ENCODE results near the gene ZFHX2. TPM values are rescaled to one million over a fixed set of nuclear protein-coding genes. Genes with fewer than 3 reads are reported as not detected.
A peak's percentile ranks its signal among the peaks of the same experiment; 100 is the strongest.

Gene ZFHX2
- total and polyA plus RNA-seq, 2 of the 13 experiments (the other 11 are each of a cell fraction or from before 2014, with no cell fraction given) = 0.17 to 0.44 TPM

- TF ChIP-seq, protein P1, sequence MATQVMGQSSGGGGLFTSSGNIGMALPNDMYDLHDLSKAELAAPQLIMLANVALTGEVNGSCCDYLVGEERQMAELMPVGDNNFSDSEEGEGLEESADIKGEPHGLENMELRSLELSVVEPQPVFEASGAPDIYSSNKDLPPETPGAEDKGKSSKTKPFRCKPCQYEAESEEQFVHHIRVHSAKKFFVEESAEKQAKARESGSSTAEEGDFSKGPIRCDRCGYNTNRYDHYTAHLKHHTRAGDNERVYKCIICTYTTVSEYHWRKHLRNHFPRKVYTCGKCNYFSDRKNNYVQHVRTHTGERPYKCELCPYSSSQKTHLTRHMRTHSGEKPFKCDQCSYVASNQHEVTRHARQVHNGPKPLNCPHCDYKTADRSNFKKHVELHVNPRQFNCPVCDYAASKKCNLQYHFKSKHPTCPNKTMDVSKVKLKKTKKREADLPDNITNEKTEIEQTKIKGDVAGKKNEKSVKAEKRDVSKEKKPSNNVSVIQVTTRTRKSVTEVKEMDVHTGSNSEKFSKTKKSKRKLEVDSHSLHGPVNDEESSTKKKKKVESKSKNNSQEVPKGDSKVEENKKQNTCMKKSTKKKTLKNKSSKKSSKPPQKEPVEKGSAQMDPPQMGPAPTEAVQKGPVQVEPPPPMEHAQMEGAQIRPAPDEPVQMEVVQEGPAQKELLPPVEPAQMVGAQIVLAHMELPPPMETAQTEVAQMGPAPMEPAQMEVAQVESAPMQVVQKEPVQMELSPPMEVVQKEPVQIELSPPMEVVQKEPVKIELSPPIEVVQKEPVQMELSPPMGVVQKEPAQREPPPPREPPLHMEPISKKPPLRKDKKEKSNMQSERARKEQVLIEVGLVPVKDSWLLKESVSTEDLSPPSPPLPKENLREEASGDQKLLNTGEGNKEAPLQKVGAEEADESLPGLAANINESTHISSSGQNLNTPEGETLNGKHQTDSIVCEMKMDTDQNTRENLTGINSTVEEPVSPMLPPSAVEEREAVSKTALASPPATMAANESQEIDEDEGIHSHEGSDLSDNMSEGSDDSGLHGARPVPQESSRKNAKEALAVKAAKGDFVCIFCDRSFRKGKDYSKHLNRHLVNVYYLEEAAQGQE (IDR thresholded peaks at IDR 0.05; ENCODE audit: borderline replicate concordance in 1 of 2, low read depth in 1 of 2, low read length in 2 of 2) = peak in 1 of 2 experiments; percentile 25; a peak in 1 of 4 replicates
- TF ChIP-seq, protein P2, sequence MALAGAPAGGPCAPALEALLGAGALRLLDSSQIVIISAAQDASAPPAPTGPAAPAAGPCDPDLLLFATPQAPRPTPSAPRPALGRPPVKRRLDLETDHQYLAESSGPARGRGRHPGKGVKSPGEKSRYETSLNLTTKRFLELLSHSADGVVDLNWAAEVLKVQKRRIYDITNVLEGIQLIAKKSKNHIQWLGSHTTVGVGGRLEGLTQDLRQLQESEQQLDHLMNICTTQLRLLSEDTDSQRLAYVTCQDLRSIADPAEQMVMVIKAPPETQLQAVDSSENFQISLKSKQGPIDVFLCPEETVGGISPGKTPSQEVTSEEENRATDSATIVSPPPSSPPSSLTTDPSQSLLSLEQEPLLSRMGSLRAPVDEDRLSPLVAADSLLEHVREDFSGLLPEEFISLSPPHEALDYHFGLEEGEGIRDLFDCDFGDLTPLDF (CRISPR knock-in tag; IDR thresholded peaks at IDR 0.05) = peak; percentile 77
- TF ChIP-seq, protein P3, sequence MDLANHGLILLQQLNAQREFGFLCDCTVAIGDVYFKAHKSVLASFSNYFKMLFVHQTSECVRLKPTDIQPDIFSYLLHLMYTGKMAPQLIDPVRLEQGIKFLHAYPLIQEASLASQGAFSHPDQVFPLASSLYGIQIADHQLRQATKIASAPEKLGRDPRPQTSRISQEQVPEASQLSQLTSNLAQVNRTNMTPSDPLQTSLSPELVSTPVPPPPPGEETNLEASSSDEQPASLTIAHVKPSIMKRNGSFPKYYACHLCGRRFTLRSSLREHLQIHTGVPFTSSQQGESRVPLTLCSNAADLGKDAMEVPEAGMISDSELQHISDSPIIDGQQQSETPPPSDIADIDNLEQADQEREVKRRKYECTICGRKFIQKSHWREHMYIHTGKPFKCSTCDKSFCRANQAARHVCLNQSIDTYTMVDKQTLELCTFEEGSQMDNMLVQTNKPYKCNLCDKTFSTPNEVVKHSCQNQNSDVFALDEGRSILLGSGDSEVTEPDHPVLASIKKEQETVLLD (CRISPR knock-in tag; IDR thresholded peaks at IDR 0.05; ENCODE audit: low read depth) = no peak
- TF ChIP-seq, protein P4, sequence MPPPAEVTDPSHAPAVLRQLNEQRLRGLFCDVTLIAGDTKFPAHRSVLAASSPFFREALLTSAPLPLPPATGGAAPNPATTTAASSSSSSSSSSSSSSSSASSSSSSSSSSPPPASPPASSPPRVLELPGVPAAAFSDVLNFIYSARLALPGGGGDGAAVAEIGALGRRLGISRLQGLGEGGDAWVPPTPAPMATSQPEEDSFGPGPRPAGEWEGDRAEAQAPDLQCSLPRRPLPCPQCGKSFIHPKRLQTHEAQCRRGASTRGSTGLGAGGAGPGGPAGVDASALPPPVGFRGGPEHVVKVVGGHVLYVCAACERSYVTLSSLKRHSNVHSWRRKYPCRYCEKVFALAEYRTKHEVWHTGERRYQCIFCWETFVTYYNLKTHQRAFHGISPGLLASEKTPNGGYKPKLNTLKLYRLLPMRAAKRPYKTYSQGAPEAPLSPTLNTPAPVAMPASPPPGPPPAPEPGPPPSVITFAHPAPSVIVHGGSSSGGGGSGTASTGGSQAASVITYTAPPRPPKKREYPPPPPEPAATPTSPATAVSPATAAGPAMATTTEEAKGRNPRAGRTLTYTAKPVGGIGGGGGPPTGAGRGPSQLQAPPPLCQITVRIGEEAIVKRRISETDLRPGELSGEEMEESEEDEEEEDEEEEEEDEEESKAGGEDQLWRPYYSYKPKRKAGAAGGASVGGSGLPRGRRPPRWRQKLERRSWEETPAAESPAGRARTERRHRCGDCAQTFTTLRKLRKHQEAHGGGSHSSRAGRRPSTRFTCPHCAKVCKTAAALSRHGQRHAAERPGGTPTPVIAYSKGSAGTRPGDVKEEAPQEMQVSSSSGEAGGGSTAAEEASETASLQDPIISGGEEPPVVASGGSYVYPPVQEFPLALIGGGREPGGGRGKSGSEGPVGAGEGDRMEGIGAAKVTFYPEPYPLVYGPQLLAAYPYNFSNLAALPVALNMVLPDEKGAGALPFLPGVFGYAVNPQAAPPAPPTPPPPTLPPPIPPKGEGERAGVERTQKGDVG (CRISPR knock-in tag; IDR thresholded peaks at IDR 0.05; ENCODE audit: borderline replicate concordance) = peak; percentile 49; the same call in 1 of the 2 replicates
- TF ChIP-seq ZNF597 (CRISPR knock-in tag; IDR thresholded peaks at IDR 0.05) = no peak
- peak; percentile 87 for TF ChIP-seq PHF21A (CRISPR knock-in tag; IDR thresholded peaks at IDR 0.05)
- TF ChIP-seq NR2C2 (CRISPR knock-in tag; IDR thresholded peaks at IDR 0.05; ENCODE audit: borderline replicate concordance) = peak; percentile 97
- TF ChIP-seq ZNF12 (CRISPR knock-in tag; IDR thresholded peaks at IDR 0.05) = no peak
- 0 out of 2 replicates have a peak, but pooled peaks have one; percentile 66 for TF ChIP-seq ZNF446 (CRISPR knock-in tag; IDR thresholded peaks at IDR 0.05)
- TF ChIP-seq FLYWCH1 (CRISPR knock-in tag; IDR thresholded peaks at IDR 0.05) = peak; percentile 97
- TF ChIP-seq ZNF468 (CRISPR knock-in tag; IDR thresholded peaks at IDR 0.05) = no peak
- 0 out of 2 replicates have a peak, but pooled peaks have one; percentile 63 for TF ChIP-seq ZFP36L2 (CRISPR knock-in tag; IDR thresholded peaks at IDR 0.05)
- TF ChIP-seq RFX5 (IDR thresholded peaks at IDR 0.05; ENCODE audit: low read depth, low read length) = no peak
- TF ChIP-seq SNAI1 (CRISPR knock-in tag; IDR thresholded peaks at IDR 0.05; ENCODE audit: borderline replicate concordance) = peak; percentile 91
- TF ChIP-seq ZSCAN5A (CRISPR knock-in tag; IDR thresholded peaks at IDR 0.05; ENCODE audit: borderline replicate concordance) = no peak
Measured at GRCh38 chr14:23551266-23552028, at the start of gene ZFHX2 (continued).

Data from HepG2 (cell line).